SK-N-SH (cell line): ENCODE results near the gene RAI1. TPM values are rescaled to one million over a fixed set of nuclear protein-coding genes. Genes with fewer than 3 reads are reported as not detected.

Source experiments
- CTCF ChIA-PET: fragments of 300-600, 350-600 bp; formaldehyde crosslinking; extraction: SDS; loops from one replicate; lab custom pipeline; 2021; lab: Yijun Ruan, JAX
- POLR2A ChIA-PET: fragments of 350-600 bp; sonication (Branson Sonifier 250); formaldehyde crosslinking; extraction: SDS; loops from one replicate; lab custom pipeline; 2020; ENCODE audit warnings: antibody characterized with exemption, inconsistent platforms; lab: Yijun Ruan, JAX
- DNase-seq: peaks from one replicate; pipeline ENCODE4 v3.0.0; 2012
- H2AFZ ChIP-seq: fragments of 200-600 bp; sonication (generic); 2 replicates; pipeline ENCODE4 v1.8.1; 2016; ENCODE audit warnings: antibody characterized with exemption, mild to moderate bottlenecking, low read depth
- H3F3A ChIP-seq: fragments of 200-600 bp; sonication (generic); replicated peaks from 2 replicates; pipeline ENCODE3; 2016; ENCODE audit warnings: antibody characterized with exemption, mild to moderate bottlenecking; ENCODE audit not compliant: insufficient read depth
- H3K27ac ChIP-seq, 2 experiments: fragments of 200-500 bp in 1 of 2; fragments of 200-600 bp in 1 of 2; sonication (Bioruptor generic) in 1 of 2; sonication (generic), shearing (Covaris generic) in 1 of 2; 2 replicates each; pipeline versions ENCODE4 v1.5.1 to v1.6.1; 2014 to 2016; ENCODE audit warnings: low read depth in 2 of 2, inconsistent platforms in 1 of 2, low read length in 1 of 2, mild to moderate bottlenecking in 1 of 2, mixed read lengths in 1 of 2
- H3K27me3 ChIP-seq: fragments of 200-600 bp; sonication (generic), shearing (Covaris generic); 2 replicates; pipeline ENCODE4 v1.6.1; 2016; ENCODE audit warnings: mixed run types; ENCODE audit not compliant: insufficient read depth
- H3K36me3 ChIP-seq, 2 experiments: fragments of 200-500 bp in 1 of 2; fragments of 200-600 bp in 1 of 2; sonication (Bioruptor generic) in 1 of 2; sonication (generic) in 1 of 2; replicated peaks in 1 of 2; 2 replicates each; pipeline versions ENCODE3 to v1.5.1; 2014 to 2016; ENCODE audit warnings: low read length in 1 of 2, mild to moderate bottlenecking in 1 of 2; ENCODE audit not compliant: insufficient read depth in 2 of 2, control insufficient read depth in 1 of 2
- H3K4me1 ChIP-seq, 2 experiments: fragments of 200-500 bp in 1 of 2; fragments of 200-600 bp in 1 of 2; sonication (Bioruptor generic) in 1 of 2; sonication (generic), shearing (Covaris generic) in 1 of 2; 2 replicates each; pipeline versions ENCODE4 v1.5.1 to v1.6.1; 2014 to 2016; ENCODE audit warnings: low read depth in 1 of 2, low read length in 1 of 2, mixed run types in 1 of 2; ENCODE audit not compliant: insufficient read depth in 2 of 2, control insufficient read depth in 1 of 2
- H3K4me2 ChIP-seq: fragments of 200-600 bp; sonication (generic), shearing (Covaris generic); 2 replicates; pipeline ENCODE4 v1.6.1; 2017; ENCODE audit warnings: mixed run types
- H3K4me3 ChIP-seq, 2 experiments: fragments of 200-500 bp in 1 of 2; fragments of 200-600 bp in 1 of 2; sonication (Bioruptor generic) in 1 of 2; sonication (generic), shearing (Covaris generic) in 1 of 2; 2 replicates each; pipeline versions ENCODE4 v1.5.1 to v1.8.1; 2014 to 2016; ENCODE audit warnings: low read depth in 2 of 2, inconsistent platforms in 1 of 2, low read length in 1 of 2, mild to moderate bottlenecking in 1 of 2, mixed read lengths in 1 of 2, moderate library complexity in 1 of 2
- H3K79me2 ChIP-seq: fragments of 200-600 bp; sonication (generic); 2 replicates; pipeline ENCODE4 v1.8.1; 2017; ENCODE audit warnings: mild to moderate bottlenecking; ENCODE audit not compliant: insufficient read depth
- H3K9ac ChIP-seq: fragments of 200-600 bp; sonication (generic); 2 replicates; pipeline ENCODE4 v1.6.1; 2017; ENCODE audit warnings: mixed run types
- H3K9me2 ChIP-seq: fragments of 200-600 bp; sonication (generic); 2 replicates; pipeline ENCODE4 v1.6.1; 2017; ENCODE audit warnings: mixed run types
- H3K9me3 ChIP-seq: fragments of 200-600 bp; sonication (generic); 2 replicates; pipeline ENCODE4 v1.6.1; 2017; ENCODE audit warnings: mixed run types, mild to moderate bottlenecking, moderate library complexity
- H4K20me1 ChIP-seq: fragments of 200-600 bp; sonication (generic); 2 replicates; pipeline ENCODE4 v1.6.1; 2017; ENCODE audit warnings: mild to moderate bottlenecking, mixed run types; ENCODE audit not compliant: insufficient read depth
- CHD2 ChIP-seq: fragments of 150-350 bp; IDR thresholded peaks from 2 replicates; pipeline ENCODE4 v1.6.1; 2018; ENCODE audit warnings: low read length; ENCODE audit not compliant: partially characterized antibody
- ELF1 ChIP-seq: IDR thresholded peaks from 2 replicates; pipeline ENCODE4 v1.4.0; 2012
- EZH2phosphoT487 ChIP-seq: fragments of 200-600 bp; sonication (generic); IDR thresholded peaks from 2 replicates; pipeline ENCODE4 v1.6.1; 2017; ENCODE audit warnings: low read depth, mixed run types, mild to moderate bottlenecking, antibody characterized with exemption, moderate library complexity, borderline replicate concordance
- FOXJ3 ChIP-seq: sonication (generic); formaldehyde crosslinking; IDR thresholded peaks from 2 replicates; pipeline ENCODE4 v1.5.1; 2020; ENCODE audit warnings: mild to moderate bottlenecking, missing genetic modification reagents
- FOXM1 ChIP-seq: IDR thresholded peaks from 2 replicates; pipeline ENCODE4 v1.4.0; 2012; ENCODE audit warnings: low read depth, mild to moderate bottlenecking
- GABPA ChIP-seq: IDR thresholded peaks from 2 replicates; pipeline ENCODE4 v1.4.0; 2012; ENCODE audit warnings: low read depth, mild to moderate bottlenecking
- GATA2 ChIP-seq: sonication (generic); formaldehyde crosslinking; IDR thresholded peaks from 2 replicates; pipeline ENCODE4 v1.5.0; 2020; ENCODE audit warnings: mild to moderate bottlenecking, missing genetic modification reagents
- JUND ChIP-seq: IDR thresholded peaks from 2 replicates; pipeline ENCODE4 v1.4.0; 2012
- MEF2A ChIP-seq: IDR thresholded peaks from 2 replicates; pipeline ENCODE4 v1.4.0; 2012; ENCODE audit warnings: low read depth, borderline replicate concordance
- MXI1 ChIP-seq: IDR thresholded peaks from 2 replicates; pipeline ENCODE4 v1.6.1; 2012; ENCODE audit warnings: mild to moderate bottlenecking, low read depth, low read length, improper control_type of control experiment
- NFIC ChIP-seq: IDR thresholded peaks from 2 replicates; pipeline ENCODE4 v1.4.0; 2012; ENCODE audit warnings: borderline replicate concordance
- NRF1 ChIP-seq: IDR thresholded peaks from 2 replicates; pipeline ENCODE4 v1.6.1; 2012; ENCODE audit warnings: low read depth, mild to moderate bottlenecking, low read length
- RCOR1 ChIP-seq: fragments of 150-350 bp; IDR thresholded peaks from 2 replicates; pipeline ENCODE4 v1.6.1; 2017; ENCODE audit warnings: antibody characterized with exemption, low read length
- RFX5 ChIP-seq: IDR thresholded peaks from 2 replicates; pipeline ENCODE4 v1.6.1; 2012; ENCODE audit warnings: mild to moderate bottlenecking, improper control_type of control experiment, low read length
- RXRA ChIP-seq: IDR thresholded peaks from 2 replicates; pipeline ENCODE4 v1.4.0; 2012; ENCODE audit warnings: low read depth, mild to moderate bottlenecking, borderline replicate concordance
- SIN3A ChIP-seq: IDR thresholded peaks from 2 replicates; pipeline ENCODE4 v1.6.1; 2012; ENCODE audit warnings: low read depth, mild to moderate bottlenecking, low read length, moderate library complexity, borderline replicate concordance
- SMC3 ChIP-seq: IDR thresholded peaks from 2 replicates; pipeline ENCODE4 v1.6.1; 2012; ENCODE audit warnings: low read depth, low read length, improper control_type of control experiment
- TAF1 ChIP-seq: IDR thresholded peaks from 2 replicates; pipeline ENCODE4 v1.6.1; 2012; ENCODE audit warnings: low read depth, mild to moderate bottlenecking, low read length, moderate library complexity, borderline replicate concordance
- TCF12 ChIP-seq: IDR thresholded peaks from 2 replicates; pipeline ENCODE4 v1.4.0; 2012
- YY1 ChIP-seq: IDR thresholded peaks from 2 replicates; pipeline ENCODE4 v1.4.0; 2012; ENCODE audit warnings: low read depth, mild to moderate bottlenecking
- WGBS: methylation state at CpG from one replicate; pipeline ENCODE4 v1.1.6; 2017; ENCODE audit warnings: low lambda C conversion rate; 5-methylcytosine and 5-hydroxymethylcytosine counted together
- polyA plus RNA-seq, 3 experiments: library from polyadenylated mRNA; depleted of rRNA; stranded (reverse); fragments of >200 nt; gene quantifications; 2 replicates each; pipeline ENCODE4 v1.2.3, GENCODE V29; 2012
- TF ChIP-seq, protein P1 (sequence below): IDR thresholded peaks from 2 replicates; pipeline ENCODE4; 2012
- TF ChIP-seq, protein P2 (sequence below): IDR thresholded peaks from 2 replicates; pipeline ENCODE4 v1.6.1; 2012; ENCODE audit warnings: mild to moderate bottlenecking, low read depth, low read length, moderate library complexity
- TF ChIP-seq, protein P3 (sequence below): IDR thresholded peaks from 2 replicates; pipeline ENCODE4 v1.4.0; 2012; ENCODE audit warnings: low read depth
- TF ChIP-seq, protein P4 (sequence below): IDR thresholded peaks from 2 replicates; pipeline ENCODE4 v1.4.0; 2012; ENCODE audit warnings: low read depth, borderline replicate concordance
- TF ChIP-seq, protein P5 (sequence below): fragments of 150-350 bp; IDR thresholded peaks from 2 replicates; pipeline ENCODE4 v1.6.1; 2017; ENCODE audit warnings: antibody characterized with exemption, low read length, low read depth, borderline replicate concordance
- TF ChIP-seq, protein P6 (sequence below): fragments of 150-350 bp; IDR thresholded peaks from 2 replicates; pipeline ENCODE4 v1.6.1; 2016; ENCODE audit warnings: mild to moderate bottlenecking, low read depth, low read length

The RAI1 gene
- polyA plus RNA-seq, 1 of the 3 experiments (the other 2 are of a cell fraction): 4.7 TPM

DNA sequence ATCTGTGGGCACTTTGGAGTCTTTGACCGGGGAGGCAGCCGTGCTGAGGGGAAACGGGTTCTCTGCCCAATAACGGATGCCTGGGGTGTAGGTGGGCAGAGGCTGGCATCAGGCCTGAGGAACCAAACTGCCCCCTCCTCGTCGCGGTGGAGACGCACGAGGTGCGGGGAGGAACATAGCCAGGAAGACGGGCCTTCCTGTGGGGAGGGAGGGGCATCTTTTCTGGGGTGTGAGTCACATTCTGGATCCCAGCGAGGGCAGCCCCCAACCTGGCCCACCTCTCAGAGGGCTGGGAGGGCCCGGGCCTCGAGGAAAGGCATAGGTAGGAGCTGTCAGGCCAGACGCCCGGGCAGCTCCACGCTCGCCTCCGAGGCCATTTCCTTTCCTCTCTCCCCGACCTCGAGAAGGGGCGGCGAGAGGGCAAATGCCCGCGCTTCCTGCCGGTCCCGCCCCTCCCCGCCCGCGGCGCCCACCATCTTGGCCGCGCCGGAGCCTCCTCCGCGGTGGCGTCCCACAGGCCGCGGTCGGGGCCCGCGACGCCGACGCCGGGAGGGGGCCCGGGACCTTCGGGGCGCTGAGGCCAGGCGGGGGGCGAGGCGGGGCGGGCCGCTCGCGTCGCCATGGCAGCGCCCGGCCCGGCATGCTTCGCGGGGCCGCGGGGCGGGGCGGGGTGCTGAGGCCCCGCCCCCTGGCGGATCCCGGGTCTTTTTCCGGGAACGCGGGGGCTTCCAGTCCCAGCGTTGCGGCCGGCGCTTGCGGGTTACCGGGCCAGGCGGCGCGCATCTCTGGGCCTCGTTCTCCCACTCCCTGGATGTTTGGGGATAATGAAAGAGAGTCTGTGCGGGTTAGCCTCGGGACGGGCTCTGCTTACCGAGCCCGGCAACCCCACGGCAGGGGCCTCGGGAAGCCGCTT lies 13.2 kb downstream of the RAI1 start:
- peaks cover 65 to 85% of the 10 kb centered on the region in 2 experiments for H3K4me1 ChIP-seq
- peaks cover 31% of the 10 kb centered on the region for H4K20me1 ChIP-seq
- peak overlapping the region; percentile 68 to 79 for H3K4me3 ChIP-seq
- ChIA-PET POLR2A (interaction anchor here (0.6 to 2.0 kb wide), 14 partner anchors 9 to 508 kb away, joined by 3 to 11 read pairs (median 4); partner anchors contain the start of gene SREBF1), CTCF (interaction anchor here (1.0 to 5.7 kb wide), 8 partner anchors 13 to 197 kb away, joined by 3 to 35 read pairs (median 3); partner anchors contain the start of gene RAI1)
- peak overlapping the region; percentile 93 for H3K9ac ChIP-seq
- no peaks in the 10 kb centered on the region for H3K9me2 ChIP-seq
- no peaks in the 10 kb centered on the region for H3K36me3 ChIP-seq
- H3F3A ChIP-seq: peaks cover 15% of the 10 kb centered on the region
- peak overlapping the region; percentile 37; the same call in 1 of the 2 replicates for H2AFZ ChIP-seq
- 3% methylated on average over 24 of the region's 90 CpGs for WGBS
- H3K9me3 ChIP-seq: no peaks in the 10 kb centered on the region
- H3K79me2 ChIP-seq: peaks cover 96% of the 10 kb centered on the region
- peak overlapping the region; percentile 95 to 99 for H3K27ac ChIP-seq
- peak overlapping the region; percentile 98 for H3K4me2 ChIP-seq
- H3K27me3 ChIP-seq: no peaks in the 10 kb centered on the region
- peak; percentile 95 for DNase-seq
- TF ChIP-seq NRF1 (no peak), CHD2 (peak; percentile 8), GATA2 (CRISPR knock-in tag) (no peak), SMC3 (no peak), FOXM1 (no peak), MXI1 (no peak; the same call in 1 of the 2 replicates), SIN3A (no peak), YY1 (0 out of 2 replicates have a peak, but pooled peaks have one; percentile 53), RFX5 (no peak), TCF12 (no peak), FOXJ3 (CRISPR knock-in tag) (no peak), MEF2A (no peak), JUND (no peak), GABPA (0 out of 2 replicates have a peak, but pooled peaks have one; percentile 31), ELF1 (peak; percentile 47), RCOR1 (no peak), RXRA (no peak), TAF1 (peak; percentile 80), NFIC (no peak), EZH2phosphoT487 (no peak)
- TF ChIP-seq, protein P1, sequence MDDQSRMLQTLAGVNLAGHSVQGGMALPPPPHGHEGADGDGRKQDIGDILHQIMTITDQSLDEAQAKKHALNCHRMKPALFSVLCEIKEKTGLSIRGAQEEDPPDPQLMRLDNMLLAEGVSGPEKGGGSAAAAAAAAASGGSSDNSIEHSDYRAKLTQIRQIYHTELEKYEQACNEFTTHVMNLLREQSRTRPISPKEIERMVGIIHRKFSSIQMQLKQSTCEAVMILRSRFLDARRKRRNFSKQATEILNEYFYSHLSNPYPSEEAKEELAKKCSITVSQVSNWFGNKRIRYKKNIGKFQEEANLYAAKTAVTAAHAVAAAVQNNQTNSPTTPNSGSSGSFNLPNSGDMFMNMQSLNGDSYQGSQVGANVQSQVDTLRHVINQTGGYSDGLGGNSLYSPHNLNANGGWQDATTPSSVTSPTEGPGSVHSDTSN: no peak
- TF ChIP-seq, protein P2, sequence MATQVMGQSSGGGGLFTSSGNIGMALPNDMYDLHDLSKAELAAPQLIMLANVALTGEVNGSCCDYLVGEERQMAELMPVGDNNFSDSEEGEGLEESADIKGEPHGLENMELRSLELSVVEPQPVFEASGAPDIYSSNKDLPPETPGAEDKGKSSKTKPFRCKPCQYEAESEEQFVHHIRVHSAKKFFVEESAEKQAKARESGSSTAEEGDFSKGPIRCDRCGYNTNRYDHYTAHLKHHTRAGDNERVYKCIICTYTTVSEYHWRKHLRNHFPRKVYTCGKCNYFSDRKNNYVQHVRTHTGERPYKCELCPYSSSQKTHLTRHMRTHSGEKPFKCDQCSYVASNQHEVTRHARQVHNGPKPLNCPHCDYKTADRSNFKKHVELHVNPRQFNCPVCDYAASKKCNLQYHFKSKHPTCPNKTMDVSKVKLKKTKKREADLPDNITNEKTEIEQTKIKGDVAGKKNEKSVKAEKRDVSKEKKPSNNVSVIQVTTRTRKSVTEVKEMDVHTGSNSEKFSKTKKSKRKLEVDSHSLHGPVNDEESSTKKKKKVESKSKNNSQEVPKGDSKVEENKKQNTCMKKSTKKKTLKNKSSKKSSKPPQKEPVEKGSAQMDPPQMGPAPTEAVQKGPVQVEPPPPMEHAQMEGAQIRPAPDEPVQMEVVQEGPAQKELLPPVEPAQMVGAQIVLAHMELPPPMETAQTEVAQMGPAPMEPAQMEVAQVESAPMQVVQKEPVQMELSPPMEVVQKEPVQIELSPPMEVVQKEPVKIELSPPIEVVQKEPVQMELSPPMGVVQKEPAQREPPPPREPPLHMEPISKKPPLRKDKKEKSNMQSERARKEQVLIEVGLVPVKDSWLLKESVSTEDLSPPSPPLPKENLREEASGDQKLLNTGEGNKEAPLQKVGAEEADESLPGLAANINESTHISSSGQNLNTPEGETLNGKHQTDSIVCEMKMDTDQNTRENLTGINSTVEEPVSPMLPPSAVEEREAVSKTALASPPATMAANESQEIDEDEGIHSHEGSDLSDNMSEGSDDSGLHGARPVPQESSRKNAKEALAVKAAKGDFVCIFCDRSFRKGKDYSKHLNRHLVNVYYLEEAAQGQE: no peak
- TF ChIP-seq, protein P3, sequence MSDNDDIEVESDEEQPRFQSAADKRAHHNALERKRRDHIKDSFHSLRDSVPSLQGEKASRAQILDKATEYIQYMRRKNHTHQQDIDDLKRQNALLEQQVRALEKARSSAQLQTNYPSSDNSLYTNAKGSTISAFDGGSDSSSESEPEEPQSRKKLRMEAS: peak; percentile 98
- TF ChIP-seq, protein P4, sequence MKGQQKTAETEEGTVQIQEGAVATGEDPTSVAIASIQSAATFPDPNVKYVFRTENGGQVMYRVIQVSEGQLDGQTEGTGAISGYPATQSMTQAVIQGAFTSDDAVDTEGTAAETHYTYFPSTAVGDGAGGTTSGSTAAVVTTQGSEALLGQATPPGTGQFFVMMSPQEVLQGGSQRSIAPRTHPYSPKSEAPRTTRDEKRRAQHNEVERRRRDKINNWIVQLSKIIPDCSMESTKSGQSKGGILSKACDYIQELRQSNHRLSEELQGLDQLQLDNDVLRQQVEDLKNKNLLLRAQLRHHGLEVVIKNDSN: no peak
- TF ChIP-seq, protein P5, sequence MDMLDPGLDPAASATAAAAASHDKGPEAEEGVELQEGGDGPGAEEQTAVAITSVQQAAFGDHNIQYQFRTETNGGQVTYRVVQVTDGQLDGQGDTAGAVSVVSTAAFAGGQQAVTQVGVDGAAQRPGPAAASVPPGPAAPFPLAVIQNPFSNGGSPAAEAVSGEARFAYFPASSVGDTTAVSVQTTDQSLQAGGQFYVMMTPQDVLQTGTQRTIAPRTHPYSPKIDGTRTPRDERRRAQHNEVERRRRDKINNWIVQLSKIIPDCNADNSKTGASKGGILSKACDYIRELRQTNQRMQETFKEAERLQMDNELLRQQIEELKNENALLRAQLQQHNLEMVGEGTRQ: no peak
- TF ChIP-seq, protein P6, sequence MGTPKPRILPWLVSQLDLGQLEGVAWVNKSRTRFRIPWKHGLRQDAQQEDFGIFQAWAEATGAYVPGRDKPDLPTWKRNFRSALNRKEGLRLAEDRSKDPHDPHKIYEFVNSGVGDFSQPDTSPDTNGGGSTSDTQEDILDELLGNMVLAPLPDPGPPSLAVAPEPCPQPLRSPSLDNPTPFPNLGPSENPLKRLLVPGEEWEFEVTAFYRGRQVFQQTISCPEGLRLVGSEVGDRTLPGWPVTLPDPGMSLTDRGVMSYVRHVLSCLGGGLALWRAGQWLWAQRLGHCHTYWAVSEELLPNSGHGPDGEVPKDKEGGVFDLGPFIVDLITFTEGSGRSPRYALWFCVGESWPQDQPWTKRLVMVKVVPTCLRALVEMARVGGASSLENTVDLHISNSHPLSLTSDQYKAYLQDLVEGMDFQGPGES: no peak
